ENCODE measurements around the gene BMAL1.

Gene BMAL1

GRCh38 chr11:13260963-13261588, 16.5 kb upstream of the BMAL1 start:
- no peak for DNase-seq (ENCODE audit: low read depth, low spot score)

GRCh38 chr11:13261591-13262061, 16.0 kb upstream of the BMAL1 start:
- DNase-seq (ENCODE audit: low read depth, low spot score), result no peak

- DNase-seq (ENCODE audit: low read depth, low spot score), result no peak
These were observed 15.5 kb upstream of the BMAL1 start for GRCh38 chr11:13262096-13262495.

GRCh38 chr11:13268791-13269190, 8.8 kb upstream of the BMAL1 start:
- DNase-seq (ENCODE audit: low read depth, low spot score), result no peak

DNA sequence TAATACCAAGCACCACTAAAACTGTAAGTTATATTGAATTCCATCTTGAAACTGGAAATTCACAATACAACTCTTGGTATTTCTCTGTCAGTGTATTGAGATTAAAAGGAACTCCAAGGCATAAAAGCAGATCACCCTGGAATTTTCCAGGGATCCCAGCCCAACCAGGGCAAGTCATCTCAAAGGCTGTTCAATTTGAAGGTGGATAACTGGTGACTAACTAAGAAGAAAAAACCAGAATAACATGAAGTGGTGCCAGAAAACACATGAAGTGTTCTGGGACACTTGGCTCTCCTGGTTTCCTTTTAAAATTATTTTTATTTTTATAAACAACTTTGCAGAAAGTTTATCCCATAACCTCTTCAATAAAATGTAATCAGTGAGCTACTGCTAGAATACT, 7.8 kb upstream of the BMAL1 start:
- no peak for DNase-seq (ENCODE audit: low read depth, low spot score)

GRCh38 chr11:13271060-13271693, 6.4 kb upstream of the BMAL1 start:
- no peak for DNase-seq (ENCODE audit: low read depth, low spot score)

DNA sequence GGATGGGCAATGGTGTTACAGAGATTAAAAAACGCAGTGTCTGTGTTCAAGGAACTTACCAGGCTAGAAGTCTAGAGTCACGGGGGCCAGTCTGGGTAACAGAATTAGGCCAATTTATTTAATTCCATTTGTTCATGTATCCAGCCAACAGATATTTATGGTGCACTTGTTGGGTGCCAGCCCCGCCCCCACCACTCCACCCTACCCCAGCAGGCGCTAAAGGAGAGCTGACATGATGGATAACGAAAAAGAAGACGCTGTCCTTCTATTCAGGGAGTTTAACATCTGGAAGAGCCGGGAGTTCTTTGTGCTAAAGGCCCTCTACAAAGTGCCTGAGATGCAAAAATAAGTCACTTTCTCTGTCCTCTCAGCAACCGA, 1.1 kb upstream of the BMAL1 start:
- no peak for DNase-seq (ENCODE audit: low read depth, low spot score)

GRCh38 chr11:13276832-13277767, 490 bp upstream of the BMAL1 start:
- peak; percentile 89 for DNase-seq (ENCODE audit: low read depth, low spot score)

DNA sequence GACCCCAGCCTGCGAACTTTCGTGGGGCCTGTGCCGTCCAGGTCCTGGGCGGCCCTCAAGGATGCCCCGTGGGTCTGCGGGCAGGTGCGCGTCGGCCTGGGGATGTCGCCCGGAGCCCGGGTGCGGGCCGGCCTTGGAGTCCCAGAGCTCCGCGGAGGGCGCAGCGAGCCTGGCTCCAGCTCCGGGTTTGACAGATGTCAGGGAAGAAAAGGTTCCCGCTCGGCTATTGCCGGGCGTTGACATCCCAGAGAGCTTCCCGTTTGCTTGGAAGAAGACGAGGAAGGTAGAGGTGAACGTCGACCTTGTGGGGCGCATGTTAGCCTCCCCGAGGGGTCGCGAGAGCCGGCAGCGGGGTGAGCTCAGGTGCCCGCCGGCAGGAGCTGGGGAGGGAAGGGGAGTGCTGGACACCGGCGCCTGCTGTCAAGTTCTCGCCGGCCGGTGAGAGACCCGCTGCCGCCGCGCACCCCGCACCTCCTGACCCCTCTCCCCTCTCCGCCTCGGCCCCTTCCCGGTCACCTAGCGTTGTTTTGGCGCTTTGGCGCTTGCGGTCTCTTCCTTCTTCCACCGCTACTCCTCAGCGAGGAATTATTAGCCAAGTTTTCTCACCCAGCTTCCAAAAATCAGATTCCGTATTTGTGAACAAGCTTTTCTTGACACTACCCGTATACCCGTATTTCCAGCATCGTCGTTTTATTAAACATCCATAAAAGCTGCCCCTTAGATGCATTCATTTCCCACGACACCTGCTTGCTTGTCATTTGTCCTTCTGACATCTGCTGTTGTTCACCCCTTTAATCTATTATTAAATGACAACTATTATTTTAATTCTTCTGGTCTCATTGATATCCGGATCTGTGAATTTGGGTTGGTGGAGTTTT, 1.3 kb downstream of the BMAL1 start:
- DNase-seq (ENCODE audit: low read depth, low spot score), result no peak

GRCh38 chr11:13279487-13279834, 1.9 kb downstream of the BMAL1 start:
- DNase-seq (ENCODE audit: low read depth, low spot score), result no peak

DNA sequence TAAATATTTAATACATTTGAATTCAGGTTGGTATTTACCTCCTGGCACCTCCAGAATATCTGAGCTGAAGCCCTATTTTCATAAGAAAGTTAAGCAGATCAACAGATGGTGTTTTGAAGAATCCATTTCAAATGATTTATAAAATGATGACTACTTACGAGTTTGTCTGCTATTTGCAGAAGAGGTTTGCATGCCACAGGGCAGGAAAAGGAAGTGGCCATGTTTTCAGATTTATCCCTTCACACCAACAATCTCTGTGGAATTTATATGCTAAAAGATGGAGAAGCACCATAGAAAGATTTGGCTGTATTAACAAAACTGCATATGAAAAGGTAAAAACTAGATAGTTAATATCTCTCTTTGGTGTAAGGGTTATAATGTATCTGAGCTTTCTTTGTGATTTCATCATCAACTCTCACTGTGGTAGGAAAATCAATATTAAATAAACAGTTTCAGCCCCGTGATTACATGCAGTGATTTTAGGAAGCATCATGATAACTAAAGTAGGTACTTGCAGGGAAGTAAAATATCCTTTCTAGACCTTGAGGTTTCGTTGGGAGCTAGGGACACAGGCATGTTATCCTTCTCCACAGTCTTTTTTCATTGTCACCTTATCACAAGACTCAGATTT, 2.6 kb downstream of the BMAL1 start:
- no peak for DNase-seq (ENCODE audit: low read depth, low spot score)

DNA sequence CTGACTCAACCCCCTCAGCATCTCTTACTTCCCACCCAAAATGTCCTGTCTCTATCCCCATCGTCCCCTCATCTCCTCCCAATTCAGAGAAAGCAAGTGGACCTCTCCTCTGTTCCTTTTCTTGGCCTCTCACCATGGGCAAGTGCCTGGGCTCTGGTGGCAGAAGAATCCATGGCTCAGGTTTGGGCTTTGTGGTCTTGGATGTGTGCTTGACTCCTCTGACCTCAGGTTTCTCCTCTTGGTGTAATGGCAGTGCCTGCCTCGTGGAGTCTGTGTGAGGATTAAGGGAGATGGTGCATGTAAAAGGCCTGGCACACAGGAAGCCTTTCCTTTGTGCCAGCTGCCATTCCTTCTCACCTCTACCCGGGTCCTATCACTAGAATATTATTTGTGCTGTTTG, 3.2 kb downstream of the BMAL1 start:
- DNase-seq (ENCODE audit: low read depth, low spot score), result no peak

GRCh38 chr11:13283636-13284035, 6.0 kb downstream of the BMAL1 start:
- no peak for DNase-seq (ENCODE audit: low read depth, low spot score)

DNA sequence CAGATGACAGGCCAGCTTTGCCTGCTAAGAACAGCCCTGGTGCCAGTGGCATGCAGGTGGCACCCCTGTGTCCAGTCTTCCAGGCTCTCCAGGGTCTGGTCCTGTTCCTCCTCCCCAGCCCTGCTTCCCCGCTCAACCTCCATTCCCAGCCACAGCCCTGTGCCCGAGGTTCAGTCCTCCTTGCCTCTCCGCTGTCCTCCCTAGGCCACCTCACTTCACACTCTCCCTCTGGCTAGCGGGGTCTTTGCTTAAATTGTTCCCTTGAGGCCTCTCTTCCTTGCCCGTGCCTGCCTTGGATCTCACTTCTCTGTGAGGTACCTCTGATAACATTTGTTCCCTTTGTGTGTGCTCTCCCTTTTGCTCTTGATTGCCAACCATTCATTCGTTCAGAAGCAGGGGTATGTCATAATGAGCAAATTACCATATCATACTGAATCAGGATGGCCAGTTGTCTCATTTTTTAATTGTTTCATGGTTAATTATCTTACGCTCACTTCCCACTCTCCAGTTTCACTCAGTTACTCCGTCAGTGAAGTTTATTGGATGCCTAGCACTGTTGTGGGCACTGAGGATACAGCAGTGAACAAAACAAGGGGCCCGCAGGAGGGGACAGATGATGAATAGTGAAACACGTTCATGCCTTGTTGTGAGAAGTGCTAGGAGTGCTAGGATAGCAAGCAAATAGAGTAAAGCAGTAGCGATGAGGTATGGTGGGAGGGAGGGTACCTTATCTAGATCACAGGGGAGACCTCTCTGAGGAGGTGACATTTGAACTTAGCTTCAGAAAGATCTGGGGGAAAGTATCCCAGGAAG, 7.4 kb downstream of the BMAL1 start:
- no peak for DNase-seq (ENCODE audit: low read depth, low spot score)

DNA sequence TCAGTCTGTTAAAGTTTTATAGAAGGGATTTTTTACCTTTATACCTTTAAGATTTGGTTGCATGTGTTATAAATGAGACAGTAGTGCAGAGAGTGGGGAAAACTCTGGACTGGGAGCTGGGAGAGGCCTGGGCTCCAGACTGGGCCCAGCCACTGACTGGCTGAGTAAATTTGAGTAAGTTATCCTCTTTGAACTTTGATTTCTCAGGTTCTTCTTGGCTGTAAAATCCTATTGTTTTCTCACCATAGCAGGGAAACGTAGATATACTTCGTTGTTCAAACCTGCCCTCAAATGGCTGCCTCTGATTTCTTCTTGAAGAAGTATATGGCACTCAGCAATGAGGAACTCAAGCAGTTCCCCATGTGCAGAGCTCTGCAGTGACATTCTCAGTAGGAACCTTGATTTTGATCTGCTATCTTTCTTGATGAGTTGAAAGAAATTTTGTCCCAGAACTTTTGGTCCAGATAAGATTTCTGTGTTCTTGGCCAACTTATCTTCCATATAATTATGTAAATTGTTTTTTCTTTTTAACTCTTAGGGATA, 8.8 kb downstream of the BMAL1 start:
- no peak for DNase-seq (ENCODE audit: low read depth, low spot score)

DNA sequence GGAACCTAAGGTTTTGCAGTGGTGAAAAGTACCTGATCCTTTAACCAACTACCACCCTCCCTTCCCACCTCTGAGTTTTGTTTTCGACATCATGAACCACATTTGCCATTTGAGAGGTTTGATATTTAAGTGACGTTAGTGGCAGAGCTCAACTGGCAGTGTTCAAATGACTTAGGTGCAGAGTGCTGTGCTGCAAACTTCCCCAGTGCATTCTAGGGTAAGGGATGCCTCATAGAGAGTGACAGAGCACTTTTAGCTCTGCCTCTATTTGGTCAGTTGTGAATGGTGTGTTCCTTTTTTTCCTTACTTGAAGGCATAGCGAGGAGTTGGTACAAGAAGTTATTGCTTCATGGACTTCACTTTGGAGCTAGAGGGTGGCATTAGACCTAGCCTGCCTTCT, 9.4 kb downstream of the BMAL1 start:
- DNase-seq (ENCODE audit: low read depth, low spot score), result no peak

- no peak for DNase-seq (ENCODE audit: low read depth, low spot score)
These were observed 10.1 kb downstream of the BMAL1 start for GRCh38 chr11:13287681-13288080.

DNA sequence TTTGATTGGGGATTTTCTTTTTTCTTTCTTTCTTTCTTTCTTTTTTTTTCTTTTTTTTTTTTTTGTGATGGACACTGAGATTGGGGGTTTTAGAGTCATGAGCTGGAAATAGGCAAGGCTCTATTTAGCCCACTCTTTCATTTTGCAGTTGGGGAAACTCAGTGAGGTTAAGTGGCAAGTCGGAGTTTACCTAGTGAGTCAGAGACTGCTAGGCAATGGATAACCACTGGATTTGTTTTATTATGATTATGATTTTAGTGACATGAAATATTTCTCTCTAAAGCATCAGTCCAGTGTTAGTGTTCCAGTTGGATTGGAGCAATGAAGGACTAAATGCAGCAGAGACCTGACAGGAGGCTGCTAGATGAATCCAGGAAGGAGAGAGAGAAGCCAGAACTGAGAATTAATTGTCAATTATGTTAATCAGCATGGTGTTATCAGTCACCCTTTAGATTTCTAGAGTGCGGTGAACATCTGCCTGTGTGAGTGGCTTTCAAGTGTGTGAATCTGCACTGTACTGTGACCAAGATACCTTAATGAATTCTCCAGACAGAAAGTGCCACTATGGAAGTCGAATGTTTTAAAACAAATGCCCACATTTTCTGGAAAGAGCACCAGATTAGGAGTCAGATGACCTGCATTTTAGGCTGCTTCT, 10.9 kb downstream of the BMAL1 start:
- DNase-seq (ENCODE audit: low read depth, low spot score), result no peak

- no peak for DNase-seq (ENCODE audit: low read depth, low spot score)
These were observed 11.5 kb downstream of the BMAL1 start for GRCh38 chr11:13289081-13289480.
